Measurements from ENCODE around the gene STARD10.

- TF ChIP-seq ZNF175 (CRISPR knock-in tag; IDR thresholded peaks at IDR 0.05; ENCODE audit: low read depth) (no peak), ATF3 (IDR thresholded peaks at IDR 0.05) (no peak), ATF3 (CRISPR knock-in tag; conservative IDR thresholded peaks at IDR 0.05) (no peak), POLR2A (conservative IDR thresholded peaks at IDR 0.05) (no peak), NBN (IDR thresholded peaks at IDR 0.05; ENCODE audit: low read depth) (no peak), CTCF (IDR thresholded peaks at IDR 0.05 in 2 of 3, conservative IDR thresholded peaks at IDR 0.05 in 1 of 3; ENCODE audit: insufficient read depth in 2 of 3, low read depth in 1 of 3, low read length in 3 of 3) (no peak), ZHX1 (conservative IDR thresholded peaks at IDR 0.05; ENCODE audit: low read length) (no peak), BMI1 (IDR thresholded peaks at IDR 0.05; ENCODE audit: low read length) (no peak), ZNF174 (CRISPR knock-in tag; IDR thresholded peaks at IDR 0.05) (no peak)
Observed at GRCh38 chr11:72709478-72710238, 84.2 kb downstream of the STARD10 start.

Data from K562 (cell line).